ENCODE results near the gene ABLIM2.

The ABLIM2 gene

GRCh38 chr4:7985891-7986441, 172.6 kb downstream of the ABLIM2 start:
- H3K4me2 ChIP-seq (ENCODE audit: low read depth, low read length), result no peak overlapping the region
- H2AFZ ChIP-seq (ENCODE audit: low read length), result no peak overlapping the region

GRCh38 chr4:7985072-7985471, 173.5 kb downstream of the ABLIM2 start:
- H3K4me2 ChIP-seq (ENCODE audit: low read depth, low read length), result no peak overlapping the region
- no peaks in the 10 kb centered on the region for H4K20me1 ChIP-seq (ENCODE audit: insufficient read depth, low read length)
- no peak overlapping the region for H3K4me3 ChIP-seq (ENCODE audit: low read length)
- no peak for DNase-seq
- H3F3A ChIP-seq (ENCODE audit: insufficient read depth, low read length), result no peaks in the 10 kb centered on the region
- H3K36me3 ChIP-seq (replicated peaks; ENCODE audit: insufficient read depth, low read length), result no peaks in the 10 kb centered on the region
- no peaks in the 10 kb centered on the region for H3K79me2 ChIP-seq (ENCODE audit: low read length)
- H3K9me3 ChIP-seq (replicated peaks; ENCODE audit: insufficient read depth, low read length), result no peaks in the 10 kb centered on the region
- H3K9me2 ChIP-seq (replicated peaks; ENCODE audit: insufficient read depth, low read length), result no peaks in the 10 kb centered on the region
- TF ChIP-seq EZH2phosphoT487 (IDR thresholded peaks at IDR 0.05; ENCODE audit: low read length) (no peak), CTCF (IDR thresholded peaks at IDR 0.05; ENCODE audit: low read length) (no peak), EZH2 (optimal IDR thresholded peaks at IDR 0.05; ENCODE audit: low read depth, low read length) (no peak)
- H2AFZ ChIP-seq (ENCODE audit: low read length), result no peak overlapping the region
- no peak overlapping the region for H3K9ac ChIP-seq (ENCODE audit: low read length)
- H3K27ac ChIP-seq (ENCODE audit: low read length), result no peak overlapping the region
- no peaks in the 10 kb centered on the region for H3K4me1 ChIP-seq (ENCODE audit: low read length)
- peaks cover 79% of the 10 kb centered on the region for H3K27me3 ChIP-seq (replicated peaks; ENCODE audit: insufficient read depth, low read length)

More at GRCh38 chr4:7985891-7986441, 172.6 kb downstream of the ABLIM2 start:
- Histone ChIP-seq H3K9me2 (replicated peaks; ENCODE audit: insufficient read depth, low read length) (no peaks in the 10 kb centered on the region), H3K27me3 (replicated peaks; ENCODE audit: insufficient read depth, low read length) (peaks cover 85% of the 10 kb centered on the region), H3K9ac (ENCODE audit: low read length) (no peak overlapping the region), H3K4me1 (ENCODE audit: low read length) (no peaks in the 10 kb centered on the region), H3K9me3 (replicated peaks; ENCODE audit: insufficient read depth, low read length) (no peaks in the 10 kb centered on the region), H3F3A (ENCODE audit: insufficient read depth, low read length) (no peaks in the 10 kb centered on the region), H3K79me2 (ENCODE audit: low read length) (no peaks in the 10 kb centered on the region), H3K27ac (ENCODE audit: low read length) (no peak overlapping the region), H3K36me3 (replicated peaks; ENCODE audit: insufficient read depth, low read length) (no peaks in the 10 kb centered on the region), H4K20me1 (ENCODE audit: insufficient read depth, low read length) (no peaks in the 10 kb centered on the region), H3K4me3 (ENCODE audit: low read length) (no peak overlapping the region)
- no peak for TF ChIP-seq EZH2phosphoT487 (IDR thresholded peaks at IDR 0.05; ENCODE audit: low read length)
- TF ChIP-seq CTCF (IDR thresholded peaks at IDR 0.05; ENCODE audit: low read length), result no peak
- TF ChIP-seq EZH2 (optimal IDR thresholded peaks at IDR 0.05; ENCODE audit: low read depth, low read length), result no peak
- DNase-seq, result no peak

- no peak for TF ChIP-seq EZH2phosphoT487 (IDR thresholded peaks at IDR 0.05; ENCODE audit: low read length)
- TF ChIP-seq CTCF (IDR thresholded peaks at IDR 0.05; ENCODE audit: low read length), result no peak
- DNase-seq, result no peak
- no peaks in the 10 kb centered on the region for H3K9me2 ChIP-seq (replicated peaks; ENCODE audit: insufficient read depth, low read length)
- H2AFZ ChIP-seq (ENCODE audit: low read length), result no peak overlapping the region
- H3K4me1 ChIP-seq (ENCODE audit: low read length), result no peaks in the 10 kb centered on the region
- no peaks in the 10 kb centered on the region for H3K36me3 ChIP-seq (replicated peaks; ENCODE audit: insufficient read depth, low read length)
- no peak overlapping the region for H3K9ac ChIP-seq (ENCODE audit: low read length)
- H3K4me2 ChIP-seq (ENCODE audit: low read depth, low read length), result no peak overlapping the region
- H3K79me2 ChIP-seq (ENCODE audit: low read length), result no peaks in the 10 kb centered on the region
- H3F3A ChIP-seq (ENCODE audit: insufficient read depth, low read length), result no peaks in the 10 kb centered on the region
- H3K9me3 ChIP-seq (replicated peaks; ENCODE audit: insufficient read depth, low read length), result no peaks in the 10 kb centered on the region
- no peak overlapping the region for H3K4me3 ChIP-seq (ENCODE audit: low read length)
- H3K27ac ChIP-seq (ENCODE audit: low read length), result no peak overlapping the region
- H4K20me1 ChIP-seq (ENCODE audit: insufficient read depth, low read length), result no peaks in the 10 kb centered on the region
- H3K27me3 ChIP-seq (replicated peaks; ENCODE audit: insufficient read depth, low read length), result peaks cover 80% of the 10 kb centered on the region
These were observed 174.2 kb downstream of the ABLIM2 start for GRCh38 chr4:7984286-7984925.
